C4-2B (cell line): Measurements from ENCODE around the gene RBBP5.

Source experiments
- ZFX ChIP-seq: fragments of 450-650 bp; IDR thresholded peaks from 2 replicates; pipeline ENCODE4 v1.6.1; 2017
- TF ChIP-seq, protein P1 (sequence below): fragments of 450-650 bp; conservative IDR thresholded peaks from 2 replicates; pipeline ENCODE4 v1.5.1; 2017; ENCODE audit warnings: mild to moderate bottlenecking

DNA sequence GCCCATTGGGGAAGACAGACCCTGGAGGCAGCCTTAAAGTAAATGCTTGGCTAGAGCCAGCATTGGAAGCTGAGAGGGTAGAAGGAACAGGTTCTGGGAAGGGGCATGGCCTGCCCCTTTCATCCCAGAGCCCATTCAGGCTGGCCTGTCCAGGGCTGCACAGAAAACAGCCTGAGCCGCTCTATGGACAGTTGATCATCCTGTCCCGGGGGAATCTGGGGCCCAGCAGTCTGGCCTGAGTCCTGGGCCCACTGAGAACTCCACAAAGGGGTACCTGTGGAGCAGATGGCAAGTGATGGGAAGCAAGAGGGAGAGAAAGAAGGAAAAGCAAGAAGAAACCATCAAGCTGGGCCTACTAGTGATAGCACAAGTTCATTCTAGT is 50.8 kb downstream of the RBBP5 start:
- TF ChIP-seq, protein P1, sequence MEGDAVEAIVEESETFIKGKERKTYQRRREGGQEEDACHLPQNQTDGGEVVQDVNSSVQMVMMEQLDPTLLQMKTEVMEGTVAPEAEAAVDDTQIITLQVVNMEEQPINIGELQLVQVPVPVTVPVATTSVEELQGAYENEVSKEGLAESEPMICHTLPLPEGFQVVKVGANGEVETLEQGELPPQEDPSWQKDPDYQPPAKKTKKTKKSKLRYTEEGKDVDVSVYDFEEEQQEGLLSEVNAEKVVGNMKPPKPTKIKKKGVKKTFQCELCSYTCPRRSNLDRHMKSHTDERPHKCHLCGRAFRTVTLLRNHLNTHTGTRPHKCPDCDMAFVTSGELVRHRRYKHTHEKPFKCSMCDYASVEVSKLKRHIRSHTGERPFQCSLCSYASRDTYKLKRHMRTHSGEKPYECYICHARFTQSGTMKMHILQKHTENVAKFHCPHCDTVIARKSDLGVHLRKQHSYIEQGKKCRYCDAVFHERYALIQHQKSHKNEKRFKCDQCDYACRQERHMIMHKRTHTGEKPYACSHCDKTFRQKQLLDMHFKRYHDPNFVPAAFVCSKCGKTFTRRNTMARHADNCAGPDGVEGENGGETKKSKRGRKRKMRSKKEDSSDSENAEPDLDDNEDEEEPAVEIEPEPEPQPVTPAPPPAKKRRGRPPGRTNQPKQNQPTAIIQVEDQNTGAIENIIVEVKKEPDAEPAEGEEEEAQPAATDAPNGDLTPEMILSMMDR: no peak
- no peak for TF ChIP-seq ZFX
